GM21717 (cell line): ENCODE measurements around the gene WDR82.
A peak's percentile ranks its signal among the peaks of the same experiment; 100 is the strongest.

ENCODE experiments used
- ATAC-seq: cut with Tn5 transposase; IDR thresholded peaks from one replicate; pipeline ENCODE4 v1.9.1; 2021; ENCODE audit warnings: mild to moderate bottlenecking, moderate library complexity; ENCODE audit not compliant: unreplicated experiment

WDR82 gene

GRCh38 chr3:52259448-52259847 lies 19.0 kb downstream of the WDR82 start:
- no peak for ATAC-seq

DNA sequence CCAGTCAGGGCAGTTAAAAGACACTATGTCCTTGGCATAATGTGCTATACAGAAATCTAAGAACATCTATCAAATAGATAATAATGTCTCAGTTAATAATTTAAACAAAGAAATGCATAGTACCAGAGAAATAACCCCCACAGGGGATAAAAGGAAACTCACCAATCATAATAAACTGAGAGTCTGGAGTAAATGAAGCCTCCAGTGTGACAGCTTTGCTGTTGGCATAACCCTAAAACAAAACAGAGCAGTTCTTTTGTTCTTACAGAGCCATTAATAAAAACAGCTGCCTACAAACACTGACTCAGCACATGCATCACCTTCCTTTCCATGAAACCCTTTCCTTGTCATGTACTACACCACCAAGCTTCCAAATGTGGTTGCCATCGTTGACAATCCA lies 19.4 kb downstream of the WDR82 start:
- no peak for ATAC-seq

DNA sequence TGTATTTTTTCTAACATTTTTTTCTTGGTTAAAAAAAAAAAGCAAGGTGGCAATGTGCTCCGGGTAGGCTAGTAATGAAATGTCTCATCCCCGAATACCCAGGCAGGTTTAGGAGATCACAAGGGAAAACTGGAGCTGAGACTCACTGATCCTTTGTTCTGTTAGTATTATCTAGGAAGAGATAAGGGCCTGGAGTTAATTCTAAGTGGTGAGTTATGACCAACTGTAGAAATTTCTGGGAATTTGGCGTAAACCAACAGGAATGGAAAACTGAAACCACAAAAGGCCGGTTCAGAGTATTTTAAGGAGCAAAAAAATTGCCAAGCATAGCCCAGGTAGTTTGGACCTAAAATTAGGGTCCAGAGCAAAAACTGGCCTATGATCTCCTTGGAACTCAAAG lies 20.5 kb downstream of the WDR82 start:
- ATAC-seq: no peak

DNA sequence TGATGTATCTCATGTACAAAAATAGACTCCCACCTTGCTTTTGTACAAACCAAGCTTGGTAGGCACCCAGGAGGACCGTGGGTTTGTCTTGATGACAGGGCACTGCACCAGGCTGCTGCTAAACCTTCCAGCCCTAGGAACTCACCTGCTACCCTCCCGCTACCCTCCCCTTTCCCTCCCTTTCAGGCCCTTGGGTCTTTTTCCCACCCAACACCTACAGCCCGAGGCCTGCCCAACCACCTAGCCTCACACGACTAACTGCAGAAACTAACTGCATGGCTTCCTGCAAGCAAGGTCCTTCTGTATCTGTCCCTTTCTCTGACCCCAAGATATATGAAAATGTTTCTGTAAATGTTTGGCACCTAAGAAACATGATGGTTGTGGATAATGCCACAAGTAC lies 21.8 kb downstream of the WDR82 start:
- ATAC-seq: no peak

GRCh38 chr3:52256159-52256558 lies 22.3 kb downstream of the WDR82 start:
- ATAC-seq: no peak

GRCh38 chr3:52254608-52255007 lies 23.8 kb downstream of the WDR82 start:
- ATAC-seq: no peak

DNA sequence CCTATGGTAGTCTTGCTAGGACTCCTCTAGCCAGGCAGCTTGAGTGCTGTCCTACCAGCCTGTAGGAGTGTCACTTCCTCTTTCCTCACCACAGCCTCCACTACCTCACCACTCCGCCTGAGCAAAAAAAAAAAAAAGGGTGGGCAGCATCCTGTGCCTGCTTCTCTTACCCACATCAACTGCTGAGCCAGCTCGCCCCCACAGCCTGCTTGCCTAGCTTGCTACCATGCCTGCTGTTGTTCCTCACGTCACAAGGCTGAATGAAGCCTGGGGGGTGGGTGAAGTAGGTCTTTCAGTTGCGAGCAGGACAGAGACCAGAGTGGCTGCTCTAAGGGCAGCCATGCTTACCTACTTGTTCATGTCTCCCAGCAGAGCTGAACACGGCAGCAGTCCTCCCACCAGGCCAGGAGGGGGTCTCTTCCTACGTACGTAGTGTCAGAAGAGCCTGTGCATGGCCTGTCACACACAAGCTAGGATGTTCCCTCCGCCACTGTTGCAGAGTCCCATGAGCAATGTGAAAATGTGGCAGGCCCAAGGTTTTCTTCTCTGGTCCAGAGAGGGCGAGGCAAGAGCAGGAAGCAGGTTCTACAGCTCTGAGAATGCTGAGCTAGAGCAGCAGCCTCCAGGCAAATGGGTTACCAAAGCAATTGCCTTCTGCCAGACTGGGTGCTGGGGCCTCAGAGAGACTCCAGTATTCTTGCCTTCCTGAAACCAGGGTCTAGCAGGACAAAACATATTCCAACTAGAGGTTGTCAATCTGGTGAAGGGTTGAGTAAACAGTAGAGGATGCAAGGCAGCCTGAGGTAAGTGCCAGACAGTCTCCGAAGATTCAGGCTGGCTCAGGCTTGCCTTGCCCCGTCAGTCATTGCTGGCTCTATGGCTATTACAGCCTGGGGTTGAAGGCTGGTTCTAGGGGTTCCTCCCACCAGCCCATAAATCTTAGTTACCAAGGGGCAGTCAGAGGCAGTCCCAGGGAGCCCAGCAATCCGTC lies 24.8 kb downstream of the WDR82 start:
- peak; percentile 83 for ATAC-seq

DNA sequence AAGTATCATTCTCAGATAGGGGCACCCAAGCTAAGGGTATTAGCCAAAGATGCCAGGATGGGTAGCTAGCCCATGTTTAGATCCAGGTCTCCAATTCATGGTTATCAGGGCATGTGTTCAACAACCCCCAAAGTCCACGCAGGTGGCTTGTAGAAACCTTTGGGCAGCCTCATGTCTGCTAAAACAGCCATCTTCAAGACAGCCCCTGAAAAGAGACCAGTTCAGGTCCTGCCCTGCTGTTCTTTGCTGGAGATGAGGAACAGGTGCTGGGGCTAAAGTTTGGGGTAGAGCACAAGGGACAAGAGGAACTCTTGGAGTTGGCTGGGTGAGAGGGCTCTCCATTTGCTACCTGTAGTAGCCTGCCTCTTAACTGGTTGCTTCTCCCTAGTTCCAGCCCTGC lies 28.3 kb downstream of the WDR82 start:
- no peak for ATAC-seq

GRCh38 chr3:52249683-52250082 lies 28.8 kb downstream of the WDR82 start:
- ATAC-seq: no peak

DNA sequence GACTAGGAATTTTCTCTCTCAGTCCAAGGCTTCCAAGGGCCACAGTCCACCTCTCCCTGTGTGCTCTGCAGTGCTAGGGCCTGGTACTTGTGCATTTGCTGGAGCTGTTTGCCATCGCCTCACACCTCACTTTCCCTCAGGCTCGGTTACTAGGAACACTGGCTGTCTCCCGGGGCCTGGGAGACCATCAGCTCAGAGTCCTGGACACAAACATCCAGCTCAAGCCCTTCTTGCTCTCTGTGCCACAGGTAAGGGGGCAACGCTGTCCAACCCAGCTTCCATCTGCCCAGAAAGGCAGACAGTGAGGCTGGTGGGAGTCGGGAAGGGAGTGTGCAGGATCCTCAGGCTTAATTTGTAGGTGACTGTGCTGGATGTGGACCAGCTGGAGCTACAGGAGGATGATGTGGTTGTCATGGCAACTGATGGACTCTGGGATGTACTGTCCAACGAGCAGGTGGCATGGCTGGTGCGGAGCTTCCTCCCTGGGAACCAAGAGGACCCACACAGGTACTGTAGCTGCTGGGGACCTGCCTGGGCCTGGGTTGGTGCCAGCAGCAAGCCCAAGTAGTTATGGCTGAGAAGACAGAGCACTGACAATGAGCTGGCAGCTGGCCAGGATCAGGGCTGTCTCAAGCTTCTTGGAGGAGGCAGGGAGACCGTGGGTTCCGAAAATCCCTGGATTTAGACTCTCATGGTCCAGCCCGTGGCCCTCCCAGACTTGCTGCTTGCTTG lies 29.5 kb downstream of the WDR82 start:
- no peak for ATAC-seq

DNA sequence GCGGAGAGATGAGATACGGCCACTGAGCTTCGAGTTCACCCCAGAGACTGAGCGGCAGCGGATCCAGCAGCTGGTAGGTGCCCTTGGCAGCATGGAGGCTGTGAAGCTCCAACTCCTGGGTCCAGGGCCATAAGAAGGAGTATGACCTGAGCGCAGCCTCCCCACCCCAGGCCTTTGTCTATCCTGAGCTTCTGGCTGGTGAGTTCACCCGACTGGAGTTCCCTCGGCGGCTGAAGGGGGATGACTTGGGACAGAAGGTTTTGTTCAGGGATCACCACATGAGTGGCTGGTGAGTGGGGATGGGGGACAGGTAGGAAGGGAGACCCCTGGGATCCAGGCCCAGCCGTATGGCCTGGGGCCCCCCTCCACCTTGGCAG lies 30.3 kb downstream of the WDR82 start:
- no peak for ATAC-seq

DNA sequence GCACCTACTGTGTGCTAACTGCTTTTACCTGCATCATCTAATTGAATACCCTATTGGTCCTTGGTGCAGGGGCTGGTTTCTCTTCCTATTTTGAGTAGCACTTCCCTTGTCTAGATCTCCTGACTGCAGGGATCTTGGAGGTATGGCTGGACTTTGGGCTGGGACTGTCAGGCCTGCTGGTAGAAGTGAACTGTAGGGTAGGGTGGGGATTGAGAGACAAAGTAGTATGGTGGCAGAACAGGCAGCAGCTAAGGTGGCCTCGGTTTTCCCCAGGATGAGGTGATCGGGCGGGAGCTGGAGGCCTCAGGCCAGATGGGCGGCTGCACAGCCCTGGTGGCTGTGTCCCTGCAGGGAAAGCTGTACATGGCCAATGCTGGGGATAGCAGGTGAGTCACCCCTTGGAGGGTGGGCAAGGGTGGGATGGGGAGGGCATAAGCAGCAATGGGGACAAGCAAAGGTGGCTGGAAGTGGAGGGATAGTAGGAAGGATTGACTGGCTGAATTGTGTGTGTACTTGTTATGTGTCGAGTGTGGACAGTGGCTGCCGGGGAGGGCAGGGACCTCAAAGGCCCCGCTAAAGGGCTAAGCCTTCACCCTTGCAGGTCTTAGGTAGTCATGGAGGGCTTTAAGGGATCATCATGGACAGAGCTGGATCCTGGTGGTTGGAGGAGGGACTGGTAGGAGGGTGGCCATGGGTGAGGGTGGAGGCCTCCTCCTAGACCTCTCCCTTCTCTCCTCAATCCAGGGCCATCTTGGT lies 30.9 kb downstream of the WDR82 start:
- ATAC-seq: no peak

- no peak for ATAC-seq
Measured at GRCh38 chr3:52246728-52247408, 31.6 kb downstream of the WDR82 start.

DNA sequence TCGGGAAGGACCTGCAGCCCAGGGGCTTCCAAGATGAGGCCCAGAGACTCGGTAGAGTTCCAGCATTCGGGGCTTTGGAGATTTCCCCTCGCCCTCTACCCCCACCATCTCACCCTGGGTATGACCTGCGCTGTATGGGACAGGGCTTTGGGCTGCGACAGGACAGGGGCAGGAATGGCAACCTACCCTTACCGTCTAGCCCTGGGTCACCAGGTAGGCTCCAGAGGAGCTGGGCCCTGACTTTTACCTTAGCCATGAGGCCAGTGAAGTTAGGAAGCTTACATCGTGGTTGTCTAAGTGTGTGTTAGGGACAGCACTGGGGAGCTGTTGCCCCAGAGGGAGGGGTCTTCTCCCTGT lies 32.2 kb downstream of the WDR82 start:
- no peak for ATAC-seq

GRCh38 chr3:52245322-52246263 lies 32.9 kb downstream of the WDR82 start, which contains the start of gene PPM1M:
PPM1M (plus strand) TSS chr3:52245759; CDS start chr3:52245825, 66 bp downstream.
- ATAC-seq: peak; percentile 24

- peak; percentile 31 for ATAC-seq
Measured at GRCh38 chr3:52243791-52244628, 34.4 kb downstream of the WDR82 start.

DNA sequence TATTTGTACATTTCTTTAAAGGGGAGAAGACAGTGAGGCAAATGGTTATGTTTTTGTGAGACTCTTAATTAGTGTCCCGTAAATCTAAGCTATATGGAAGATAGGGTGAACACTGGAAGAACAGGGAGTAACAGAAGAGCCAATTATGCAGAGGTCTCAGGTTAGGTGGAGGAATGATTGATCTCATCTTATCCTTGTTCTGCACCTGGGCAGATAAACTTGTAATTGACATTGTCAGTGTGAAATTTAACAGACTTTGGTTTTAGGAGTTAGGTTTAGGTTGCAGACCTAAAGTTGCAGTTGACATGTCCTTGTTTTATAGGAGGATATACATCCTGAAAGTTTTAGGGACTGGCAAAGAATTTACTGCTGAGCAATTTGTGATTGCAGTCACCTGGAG lies 36.4 kb downstream of the WDR82 start:
- ATAC-seq: no peak

DNA sequence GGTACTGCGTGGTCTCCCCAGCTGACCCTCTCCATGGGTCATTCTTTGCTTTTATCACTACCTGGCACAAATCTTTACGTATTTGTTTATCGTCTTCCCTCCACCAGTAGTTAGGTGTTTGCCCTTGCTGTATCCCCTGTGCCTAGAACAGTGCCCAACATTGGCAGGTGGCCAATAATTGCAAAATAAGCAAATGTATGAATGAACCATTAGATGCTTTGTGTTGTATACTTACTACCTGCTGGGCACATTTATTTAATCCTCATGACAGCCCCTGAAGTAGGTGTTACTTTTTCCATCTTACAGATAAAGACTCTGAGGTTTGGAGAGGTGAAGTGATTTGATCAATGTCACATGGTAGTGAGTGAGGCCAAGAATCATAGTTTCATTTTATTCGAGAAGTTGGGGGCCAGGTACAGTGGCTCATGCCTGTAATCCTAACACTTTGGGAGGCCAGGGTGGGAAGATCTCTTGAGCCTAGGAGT lies 37.5 kb downstream of the WDR82 start:
- ATAC-seq: no peak
